NCI-H1417 (cell line): Measurements from ENCODE around the gene TMEM212.
"Not testable (repeated sequence)": the region's sequence is repeated elsewhere in the genome, so short reads cannot be mapped to it uniquely, and the experiment has no call there.

Experiments used
- DNase-seq, 3 experiments: peaks; one replicate each; lab custom pipeline; 2025; lab: John Stamatoyannopoulos, UW

The TMEM212 gene

GRCh38 chr3:171892457-171892856 lies 49.3 kb downstream of the TMEM212 start:
- DNase-seq: peak in 1 of 3 experiments; percentile 73

GRCh38 chr3:171895291-171895690 lies 52.1 kb downstream of the TMEM212 start:
- no peak for DNase-seq

GRCh38 chr3:171895900-171896299 lies 52.8 kb downstream of the TMEM212 start:
- no peak for DNase-seq

- DNase-seq: no peak
Measured at GRCh38 chr3:171896316-171896715, 53.2 kb downstream of the TMEM212 start.

- DNase-seq: no peak
Measured at GRCh38 chr3:171898192-171898591, 55.0 kb downstream of the TMEM212 start.

- no peak for DNase-seq
Measured at GRCh38 chr3:171900446-171900845, 57.3 kb downstream of the TMEM212 start.

- DNase-seq: no peak
Measured at GRCh38 chr3:171901615-171902312, 58.6 kb downstream of the TMEM212 start.

- no peak for DNase-seq
Measured at GRCh38 chr3:171904829-171905228, 61.7 kb downstream of the TMEM212 start.

GRCh38 chr3:171906503-171906902 lies 63.4 kb downstream of the TMEM212 start:
- not testable (repeated sequence) for DNase-seq

GRCh38 chr3:171906951-171907676 lies 64.0 kb downstream of the TMEM212 start:
- DNase-seq: no peak

GRCh38 chr3:171907761-171908160 lies 64.6 kb downstream of the TMEM212 start:
- no peak for DNase-seq

GRCh38 chr3:171908731-171909130 lies 65.6 kb downstream of the TMEM212 start:
- DNase-seq: no peak
